HTERT RPE-1 (cell line): Measurements from ENCODE around the gene CASZ1.

Experiments
- in situ Hi-C: fragments of 300-500 bp; cut with MboI; formaldehyde crosslinking; loops from 4 replicates; pipeline ENCODE4 v1.14.3; 2020; ENCODE audit warnings: low sequenced_read_pairs

The CASZ1 gene

GRCh38 chr1:10756842-10757241 is 39.6 kb downstream of the CASZ1 start:
- in situ Hi-C loops = no loop called here

GRCh38 chr1:10755970-10756521 is 40.4 kb downstream of the CASZ1 start:
- in situ Hi-C loops = no loop called here

DNA sequence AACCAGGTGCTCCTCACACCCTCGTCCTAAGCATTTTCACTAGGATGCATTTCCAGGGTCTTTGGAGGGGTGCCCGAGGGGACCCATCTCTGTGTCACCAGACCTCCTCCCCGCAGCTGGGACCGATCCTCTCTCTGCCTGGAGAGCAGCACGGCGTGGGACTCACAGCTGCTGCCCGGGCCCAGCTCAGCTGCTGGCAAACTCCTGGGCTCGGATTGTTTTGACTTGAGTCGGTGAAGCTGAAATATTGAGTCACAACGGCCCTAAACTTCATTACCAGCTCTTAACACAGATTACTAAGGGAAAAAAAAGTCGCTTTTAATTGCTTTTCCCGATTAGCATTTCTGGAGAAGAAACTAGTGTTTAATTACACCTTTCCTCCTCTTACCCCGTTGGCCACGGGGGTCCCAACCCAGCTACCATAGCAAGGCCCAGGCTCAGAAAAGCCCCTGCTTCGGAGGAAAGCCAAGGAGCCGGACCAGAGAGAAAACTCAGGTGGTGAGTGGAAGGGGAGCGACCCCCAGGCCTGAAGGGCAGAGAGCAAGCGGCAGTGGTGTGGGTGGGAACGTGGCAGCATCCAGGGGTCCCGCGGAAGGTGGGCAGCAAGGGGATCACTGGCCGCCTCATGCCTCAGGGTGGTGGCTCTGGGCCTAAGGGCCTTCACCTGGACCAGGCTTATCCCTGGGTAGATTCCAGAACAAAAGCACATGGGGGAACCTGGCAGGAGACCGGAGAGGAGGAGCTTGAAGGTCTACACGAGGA is 41.7 kb downstream of the CASZ1 start:
- in situ Hi-C loops = no loop called here

DNA sequence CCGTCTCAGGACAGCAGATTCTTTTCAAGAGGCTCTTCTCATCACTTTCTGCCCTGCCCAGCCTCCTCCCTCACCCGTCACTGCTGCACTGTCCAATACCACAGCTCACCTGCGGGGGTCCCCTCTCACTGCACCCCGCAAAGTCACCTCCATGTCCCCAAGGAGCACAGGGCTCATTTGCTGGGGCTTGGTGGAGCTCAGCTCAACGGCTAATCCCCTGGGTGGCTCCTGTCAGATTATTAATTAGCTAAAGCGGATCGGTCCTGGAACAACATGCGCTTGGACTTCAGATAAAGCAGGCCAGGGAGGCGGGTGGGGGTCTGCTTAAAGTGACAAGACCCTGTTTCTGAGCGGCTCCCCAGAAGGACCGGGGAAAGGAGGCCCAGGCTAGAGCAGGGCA is 43.1 kb downstream of the CASZ1 start:
- in situ Hi-C loops = no loop called here

DNA sequence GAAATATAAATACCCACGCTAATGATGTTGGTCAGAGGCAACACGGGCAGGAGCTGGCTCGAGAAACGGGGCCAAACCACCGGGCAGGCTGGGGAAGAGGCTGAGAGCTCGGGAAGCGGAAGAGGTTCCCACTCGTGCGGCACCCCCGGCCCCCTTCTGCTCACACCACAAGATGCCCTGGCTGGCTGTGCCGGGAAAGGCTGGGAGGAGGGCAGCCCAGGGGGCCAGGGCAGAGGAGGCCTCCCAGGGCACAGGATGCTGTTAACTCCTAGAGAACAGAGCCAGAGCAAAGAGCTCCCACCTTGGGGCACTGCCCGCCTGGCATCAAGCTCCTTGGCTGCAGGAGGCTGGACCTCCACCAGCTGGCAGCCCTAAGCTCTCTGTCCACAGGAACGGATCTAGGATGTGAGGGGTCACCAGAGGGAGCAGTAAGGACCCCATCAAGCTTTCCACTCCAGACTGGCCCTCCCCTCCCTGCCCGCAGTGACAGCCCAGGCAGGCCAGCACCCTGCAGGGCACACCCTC is 44.8 kb downstream of the CASZ1 start:
- in situ Hi-C loops = no loop called here

DNA sequence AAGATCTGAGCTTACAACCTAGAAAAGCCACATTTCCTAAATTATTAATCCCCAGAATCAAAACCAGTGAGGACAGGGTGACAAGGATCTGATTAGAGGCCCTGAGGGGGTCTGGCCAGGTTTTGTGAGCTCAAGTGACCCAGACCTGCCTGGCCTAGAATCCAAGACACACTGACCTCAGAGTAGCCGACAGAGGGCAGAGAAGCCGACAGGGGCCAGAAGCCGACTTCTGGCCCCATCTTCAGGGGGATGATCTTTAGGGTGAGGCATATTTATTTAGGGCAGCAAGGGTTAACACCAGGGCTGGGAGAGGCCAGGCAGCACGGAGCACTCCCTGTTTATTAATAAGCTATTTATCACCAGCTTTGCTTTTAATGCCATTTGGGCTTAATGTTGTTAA is 45.3 kb downstream of the CASZ1 start:
- in situ Hi-C loops = no loop called here

DNA sequence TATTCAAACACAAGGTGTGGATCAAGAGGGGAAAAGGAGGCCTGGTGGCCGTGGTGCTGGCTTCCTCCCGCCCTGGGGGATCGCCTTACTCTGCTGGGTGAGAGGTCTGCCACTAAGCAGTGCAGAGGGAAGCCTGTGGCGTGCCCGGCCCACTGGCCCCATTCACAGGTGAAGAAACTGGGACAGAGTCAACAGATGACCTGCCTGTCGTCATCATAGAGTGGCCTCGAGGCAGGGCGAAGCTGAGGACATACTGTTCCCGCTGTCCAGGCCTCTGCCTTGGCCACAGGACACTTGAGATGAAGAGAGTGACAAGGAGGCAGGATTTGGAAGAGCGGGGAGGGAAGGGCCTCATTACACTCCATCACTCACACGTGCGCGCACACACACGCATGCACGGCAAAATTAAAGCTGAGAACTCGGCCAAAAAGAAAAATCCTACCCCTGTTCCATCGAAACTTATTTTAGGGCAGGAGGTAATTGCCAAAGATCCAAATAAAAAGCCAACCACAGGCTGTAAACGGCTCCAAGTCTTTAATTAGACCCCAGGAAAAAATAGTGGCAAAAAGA is 50.5 kb downstream of the CASZ1 start:
- in situ Hi-C loops = no loop called here

GRCh38 chr1:10745383-10745782 is 51.1 kb downstream of the CASZ1 start:
- in situ Hi-C loops = no loop called here

DNA sequence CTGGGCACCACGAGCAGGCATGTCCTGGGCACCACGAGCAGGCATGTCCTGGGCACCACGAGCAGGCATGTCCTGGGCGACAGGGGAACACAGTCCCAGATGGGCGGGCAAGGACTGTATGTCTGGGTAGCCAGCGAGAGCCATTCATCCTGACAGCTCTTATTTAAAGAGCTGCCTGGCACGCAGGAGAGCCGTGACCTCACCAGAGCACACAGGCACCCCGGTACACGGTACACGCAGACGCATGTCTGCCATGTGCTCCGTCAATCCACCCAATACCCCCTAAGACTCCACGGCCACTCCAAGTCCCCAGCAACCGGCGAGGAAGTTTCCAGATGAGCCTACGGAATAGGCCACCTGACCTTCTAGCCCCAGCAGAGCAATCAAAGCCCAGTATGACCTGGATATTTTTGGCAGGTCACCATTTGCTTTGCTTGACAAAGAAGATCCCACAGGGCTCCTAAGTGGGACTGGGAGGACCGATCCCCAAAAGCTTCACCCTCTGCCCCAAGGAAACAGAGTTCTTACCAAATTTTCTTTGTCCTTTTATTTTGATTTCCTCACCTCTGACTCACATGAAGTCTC is 51.7 kb downstream of the CASZ1 start:
- in situ Hi-C loops = no loop called here

- in situ Hi-C loops = no loop called here
Observed at GRCh38 chr1:10744029-10744428, 52.4 kb downstream of the CASZ1 start.

DNA sequence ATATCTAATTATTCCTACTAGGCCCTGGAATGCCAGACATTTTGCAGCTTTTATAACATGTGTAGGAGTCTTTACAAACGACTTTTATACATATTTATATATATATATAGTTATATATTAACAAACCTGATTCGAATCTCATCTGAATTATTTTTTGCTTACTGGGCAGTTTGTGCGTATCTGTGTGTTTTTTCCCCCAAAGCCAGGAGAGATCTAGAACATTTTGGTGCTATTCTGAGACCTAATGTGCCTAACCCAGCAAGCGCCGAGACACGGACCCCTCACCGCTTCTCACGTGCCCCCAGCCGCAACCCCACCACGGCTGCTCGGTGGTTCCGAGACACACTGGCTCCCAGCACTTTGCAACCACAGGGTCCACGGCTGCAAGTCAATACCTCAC is 54.8 kb downstream of the CASZ1 start:
- in situ Hi-C loops = no loop called here

GRCh38 chr1:10740123-10740522 is 56.3 kb downstream of the CASZ1 start:
- in situ Hi-C loops = no loop called here

DNA sequence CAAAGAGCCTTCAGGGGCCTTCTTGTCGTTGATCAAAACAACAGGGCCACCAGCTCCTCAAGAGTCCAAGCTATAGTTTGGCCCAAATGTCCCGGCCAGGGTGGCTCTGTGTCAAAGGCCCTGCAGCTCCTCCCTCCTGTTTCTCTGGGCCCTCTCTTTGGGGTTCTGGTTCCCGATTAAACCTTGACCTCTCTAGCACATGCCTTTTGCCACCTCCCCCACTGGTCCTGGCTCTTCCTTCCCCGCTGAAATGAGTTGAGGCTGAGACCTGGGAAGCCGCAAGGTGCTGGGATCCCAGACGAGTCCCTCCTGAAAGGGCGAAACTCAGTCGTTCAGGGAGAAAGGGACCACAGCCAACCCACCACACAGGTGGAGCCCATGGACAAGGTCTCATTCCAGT is 56.9 kb downstream of the CASZ1 start:
- in situ Hi-C loops = no loop called here

DNA sequence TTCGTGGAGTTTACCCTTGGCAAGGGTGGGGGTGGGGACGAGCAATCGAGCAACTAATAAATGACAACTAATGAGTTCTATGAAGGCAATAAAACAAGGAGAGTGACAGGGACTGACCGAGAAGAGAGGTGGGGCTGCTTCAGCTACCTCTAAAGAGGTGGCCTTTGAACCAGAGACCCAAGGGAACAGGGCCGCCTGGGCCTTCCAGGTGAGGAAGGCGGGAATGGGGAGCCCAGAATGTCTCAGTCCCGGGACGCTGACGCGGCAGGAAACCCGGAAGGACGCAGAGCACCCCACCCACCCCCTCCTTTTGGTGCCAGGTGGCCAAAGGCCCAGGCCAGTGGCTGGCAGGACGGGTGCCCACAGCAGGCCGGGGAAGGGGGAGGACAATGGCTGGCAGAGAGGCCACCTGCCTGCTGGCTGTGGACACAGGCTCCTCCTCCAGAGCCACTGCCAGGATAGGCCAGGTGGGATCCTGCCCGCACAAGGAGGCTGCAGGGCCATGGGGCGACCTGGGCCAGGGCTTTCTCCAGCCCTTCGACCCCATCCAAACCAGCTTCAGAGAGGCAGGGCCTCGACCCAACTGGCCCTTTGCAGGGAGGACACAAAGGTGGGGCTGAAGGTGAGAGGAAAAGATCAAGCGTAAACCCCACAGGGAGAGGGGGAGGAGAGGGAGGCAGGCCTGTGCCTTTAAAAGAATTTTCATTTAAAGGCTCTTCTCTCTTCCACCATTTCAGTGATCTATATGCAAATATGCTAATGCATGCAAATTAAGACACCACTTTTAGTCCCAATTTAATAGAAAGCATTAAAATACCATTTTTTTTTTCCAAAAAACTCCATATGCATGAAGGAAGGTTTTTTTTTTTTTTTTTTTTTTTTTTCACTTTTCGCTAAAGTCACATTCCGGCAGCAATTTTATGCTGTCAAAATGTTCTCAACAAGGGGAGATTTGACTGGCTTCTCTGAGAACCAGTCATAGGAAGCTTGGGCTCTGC is 58.1 kb downstream of the CASZ1 start:
- in situ Hi-C loops = no loop called here

- in situ Hi-C loops = no loop called here
Observed at GRCh38 chr1:10737651-10738050, 58.8 kb downstream of the CASZ1 start.

- in situ Hi-C loops = no loop called here
Observed at GRCh38 chr1:10736634-10737586, 59.5 kb downstream of the CASZ1 start.

- in situ Hi-C loops = no loop called here
Observed at GRCh38 chr1:10735563-10736305, 60.7 kb downstream of the CASZ1 start.

DNA sequence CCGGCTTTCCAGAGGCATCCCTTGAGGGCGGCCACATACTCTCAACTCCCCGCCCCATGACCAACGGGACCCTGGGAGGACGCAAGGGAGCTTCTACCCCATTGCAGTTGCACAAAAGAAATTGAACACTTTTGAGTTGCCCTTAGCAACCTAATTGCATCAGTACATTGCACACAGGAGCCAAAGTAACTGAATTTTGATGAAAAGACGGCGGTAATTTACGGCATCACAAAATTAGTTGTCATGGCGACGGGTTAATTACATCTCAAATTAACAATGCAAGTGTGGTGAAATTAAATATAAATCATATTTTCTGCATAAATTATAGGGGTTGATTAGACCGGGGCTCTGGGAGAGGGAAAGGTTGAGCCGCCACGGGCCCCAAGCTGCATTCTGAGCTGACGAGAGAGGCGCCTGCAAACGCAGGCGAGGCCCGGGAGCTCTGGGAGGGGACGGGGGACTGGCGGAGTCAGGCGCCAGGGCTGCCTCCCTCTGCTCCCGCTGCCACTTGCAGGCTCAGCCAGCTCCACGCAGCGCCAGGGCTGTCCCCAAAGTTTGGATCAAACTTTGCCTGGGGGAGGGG is 61.4 kb downstream of the CASZ1 start:
- in situ Hi-C loops = no loop called here

DNA sequence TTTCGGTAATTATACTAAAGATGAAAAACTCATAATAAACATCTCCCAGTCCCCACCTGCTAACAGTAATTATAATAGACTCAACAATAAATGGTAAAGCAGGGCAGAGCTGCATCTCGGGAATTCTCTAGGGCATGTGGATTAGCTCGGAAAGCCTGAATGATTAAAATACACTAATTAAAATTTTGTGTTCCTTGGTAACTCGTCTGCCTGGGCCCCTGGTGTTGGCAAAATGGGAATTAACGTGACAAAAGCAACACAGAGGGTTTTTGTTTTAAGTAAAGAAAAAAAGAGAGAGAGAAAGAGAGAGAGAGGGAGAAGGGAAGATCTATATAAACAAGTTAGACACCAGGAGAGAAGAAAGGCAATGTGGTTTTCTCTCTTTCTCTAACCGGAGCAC is 62.1 kb downstream of the CASZ1 start:
- in situ Hi-C loops = no loop called here
